SK-N-SH treated with all-trans-retinoic acid at 6 μM for 48 hours (cell line): Measurements from ENCODE around the gene PRR12.

Source experiments
- ATAC-seq: fragments of 200-7000 bp; cut with Tn5 transposase; 3 replicates; pipeline ENCODE4 v1.9.1; 2020; ENCODE audit warnings: mild to moderate bottlenecking, moderate library complexity
- BACH2 ChIP-seq: fragments of 250-450 bp; sonication (Bioruptor Pico); IDR thresholded peaks from 2 replicates; pipeline ENCODE4 v1.9.0; 2021; ENCODE audit warnings: mild to moderate bottlenecking, borderline replicate concordance
- CREB5 ChIP-seq: fragments of 250-450 bp; sonication (Bioruptor Pico); IDR thresholded peaks from 2 replicates; pipeline ENCODE4 v1.5.1; 2020; ENCODE audit warnings: low read depth, mild to moderate bottlenecking, moderate library complexity
- CSRNP3 ChIP-seq: fragments of 250-450 bp; sonication (Bioruptor Pico); IDR thresholded peaks from 2 replicates; pipeline ENCODE4 v1.5.1; 2021; ENCODE audit warnings: mild to moderate bottlenecking, moderate library complexity
- ESRRG ChIP-seq: fragments of 250-450 bp; sonication (Bioruptor Pico); IDR thresholded peaks from 2 replicates; pipeline ENCODE4 v1.6.1; 2021; ENCODE audit warnings: mild to moderate bottlenecking
- ISL1 ChIP-seq: fragments of 250-450 bp; sonication (Bioruptor Pico); IDR thresholded peaks from 2 replicates; pipeline ENCODE4 v2.1.2; 2022; ENCODE audit warnings: mild to moderate bottlenecking, moderate library complexity
- OSR1 ChIP-seq: fragments of 250-450 bp; sonication (Bioruptor Pico); IDR thresholded peaks from 2 replicates; pipeline ENCODE4 v1.8.0; 2022; ENCODE audit warnings: moderate library complexity, mild to moderate bottlenecking, inconsistent platforms
- PATZ1 ChIP-seq: fragments of 250-450 bp; sonication (Bioruptor Pico); IDR thresholded peaks from 2 replicates; pipeline ENCODE4 v1.8.0; 2020; ENCODE audit warnings: mild to moderate bottlenecking, moderate library complexity, borderline replicate concordance
- POU6F1 ChIP-seq: fragments of 250-450 bp; sonication (Bioruptor Pico); IDR thresholded peaks from 2 replicates; pipeline ENCODE4 v1.8.0; 2021; ENCODE audit warnings: low read depth, mild to moderate bottlenecking, moderate library complexity, borderline replicate concordance
- PPARA ChIP-seq: fragments of 250-450 bp; sonication (Bioruptor Pico); IDR thresholded peaks from 2 replicates; pipeline ENCODE4 v1.5.0; 2020; ENCODE audit warnings: mild to moderate bottlenecking, borderline replicate concordance
- RARB ChIP-seq: fragments of 250-450 bp; sonication (Bioruptor Pico); IDR thresholded peaks from 2 replicates; pipeline ENCODE4 v1.8.0; 2021; ENCODE audit warnings: mild to moderate bottlenecking, moderate library complexity
- SNAI2 ChIP-seq: fragments of 250-450 bp; sonication (Bioruptor Pico); IDR thresholded peaks from 2 replicates; pipeline ENCODE4 v1.5.0; 2020; ENCODE audit warnings: mild to moderate bottlenecking, moderate library complexity
- TSHZ2 ChIP-seq: fragments of 250-450 bp; sonication (Bioruptor Pico); IDR thresholded peaks from 2 replicates; pipeline ENCODE4 v1.5.0; 2020; ENCODE audit warnings: mild to moderate bottlenecking, moderate library complexity
- ZC3H10 ChIP-seq: fragments of 250-450 bp; sonication (Bioruptor Pico); IDR thresholded peaks from 2 replicates; pipeline ENCODE4 v1.5.1; 2021; ENCODE audit warnings: mild to moderate bottlenecking, moderate library complexity
- ZFP3 ChIP-seq: fragments of 250-450 bp; sonication (Bioruptor Pico); IDR thresholded peaks from 2 replicates; pipeline ENCODE4 v1.5.0; 2020; ENCODE audit warnings: mild to moderate bottlenecking, moderate library complexity
- ZFP30 ChIP-seq: fragments of 450-650 bp; formaldehyde crosslinking; IDR thresholded peaks from 2 replicates; pipeline ENCODE4 v1.5.0; 2022; ENCODE audit warnings: mild to moderate bottlenecking, moderate library complexity
- ZNF565 ChIP-seq: fragments of 450-650 bp; formaldehyde crosslinking; conservative IDR thresholded peaks from 2 replicates; pipeline ENCODE4 v1.5.0; 2020; ENCODE audit warnings: low read depth, mild to moderate bottlenecking, moderate library complexity
- ZNF70 ChIP-seq: fragments of 450-650 bp; formaldehyde crosslinking; IDR thresholded peaks from 2 replicates; pipeline ENCODE4 v1.5.0; 2020; ENCODE audit warnings: mild to moderate bottlenecking, moderate library complexity

Gene PRR12

GRCh38 chr19:49590971-49591730 lies at the start of gene PRR12:
PRR12 (plus strand) TSS chr19:49591182; CDS start chr19:49591655, 473 bp downstream.
- peak; percentile 41 for ATAC-seq
- TF ChIP-seq SNAI2 (CRISPR knock-in tag) (no peak), OSR1 (no peak), ZNF70 (CRISPR knock-in tag) (no peak), BACH2 (CRISPR knock-in tag) (no peak), PATZ1 (CRISPR knock-in tag) (no peak), POU6F1 (CRISPR knock-in tag) (no peak), CREB5 (CRISPR knock-in tag) (no peak), TSHZ2 (CRISPR knock-in tag) (no peak), ZFP3 (CRISPR knock-in tag) (no peak), ZFP30 (CRISPR knock-in tag) (no peak), ZC3H10 (CRISPR knock-in tag) (no peak)

- ATAC-seq: no peak
- no peak for TF ChIP-seq TSHZ2 (CRISPR knock-in tag)
- TF ChIP-seq ZNF565: no peak
- no peak for TF ChIP-seq PPARA (CRISPR knock-in tag)
- TF ChIP-seq CSRNP3 (CRISPR knock-in tag): no peak
- TF ChIP-seq BACH2 (CRISPR knock-in tag): no peak
- no peak for TF ChIP-seq CREB5 (CRISPR knock-in tag)
- TF ChIP-seq ESRRG (CRISPR knock-in tag): no peak
- no peak for TF ChIP-seq ZFP30 (CRISPR knock-in tag)
- TF ChIP-seq POU6F1 (CRISPR knock-in tag): no peak
- no peak for TF ChIP-seq ISL1 (CRISPR knock-in tag)
- TF ChIP-seq RARB: no peak
Observed at GRCh38 chr19:49541914-49542313, 49.1 kb upstream of the PRR12 start.
